ENCODE results near the gene SUPT5H.
"Not testable (repeated sequence)": the region's sequence is repeated elsewhere in the genome, so short reads cannot be mapped to it uniquely, and the experiment has no call there.

Gene SUPT5H

DNA sequence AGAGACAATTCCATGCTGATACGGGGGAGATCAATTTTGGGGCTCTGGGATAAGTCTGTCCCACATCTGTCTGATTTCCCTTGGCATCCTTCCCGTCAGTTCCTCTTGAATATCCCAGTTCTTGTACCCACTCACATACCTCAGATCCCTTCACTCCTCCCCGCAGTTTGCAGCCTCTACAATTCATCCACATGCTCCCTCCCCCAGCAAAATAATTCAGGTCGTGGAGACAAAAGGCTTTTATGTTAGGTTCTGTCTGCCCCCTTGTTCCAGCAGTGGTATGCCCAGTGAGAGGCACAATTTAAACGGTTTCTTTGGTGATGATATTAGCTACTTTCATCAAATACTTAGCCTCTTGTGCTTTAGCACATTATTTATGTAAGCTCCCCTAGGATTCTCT, 19.2 kb upstream of the SUPT5H start:
- no peak for FAIRE-seq

DNA sequence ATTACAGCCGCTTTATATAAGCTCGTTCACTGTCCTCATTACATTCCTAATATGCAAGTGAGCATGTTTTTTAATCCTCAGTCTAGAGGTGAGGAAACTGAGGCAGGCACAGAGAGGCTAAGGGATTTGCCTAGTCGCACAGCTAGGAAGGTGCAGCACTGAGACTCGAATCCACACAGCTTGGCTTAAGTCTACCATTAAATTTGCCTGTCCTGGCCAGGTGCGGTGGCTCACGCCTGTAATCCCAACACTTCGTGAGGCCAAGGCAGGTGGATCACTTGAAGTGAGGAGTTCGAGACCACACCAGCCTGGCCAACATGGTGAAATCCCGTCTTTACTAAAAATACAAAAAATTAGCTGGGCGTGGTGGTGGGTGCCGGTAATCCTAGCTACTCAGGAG, 17.7 kb upstream of the SUPT5H start:
- no peak for FAIRE-seq

DNA sequence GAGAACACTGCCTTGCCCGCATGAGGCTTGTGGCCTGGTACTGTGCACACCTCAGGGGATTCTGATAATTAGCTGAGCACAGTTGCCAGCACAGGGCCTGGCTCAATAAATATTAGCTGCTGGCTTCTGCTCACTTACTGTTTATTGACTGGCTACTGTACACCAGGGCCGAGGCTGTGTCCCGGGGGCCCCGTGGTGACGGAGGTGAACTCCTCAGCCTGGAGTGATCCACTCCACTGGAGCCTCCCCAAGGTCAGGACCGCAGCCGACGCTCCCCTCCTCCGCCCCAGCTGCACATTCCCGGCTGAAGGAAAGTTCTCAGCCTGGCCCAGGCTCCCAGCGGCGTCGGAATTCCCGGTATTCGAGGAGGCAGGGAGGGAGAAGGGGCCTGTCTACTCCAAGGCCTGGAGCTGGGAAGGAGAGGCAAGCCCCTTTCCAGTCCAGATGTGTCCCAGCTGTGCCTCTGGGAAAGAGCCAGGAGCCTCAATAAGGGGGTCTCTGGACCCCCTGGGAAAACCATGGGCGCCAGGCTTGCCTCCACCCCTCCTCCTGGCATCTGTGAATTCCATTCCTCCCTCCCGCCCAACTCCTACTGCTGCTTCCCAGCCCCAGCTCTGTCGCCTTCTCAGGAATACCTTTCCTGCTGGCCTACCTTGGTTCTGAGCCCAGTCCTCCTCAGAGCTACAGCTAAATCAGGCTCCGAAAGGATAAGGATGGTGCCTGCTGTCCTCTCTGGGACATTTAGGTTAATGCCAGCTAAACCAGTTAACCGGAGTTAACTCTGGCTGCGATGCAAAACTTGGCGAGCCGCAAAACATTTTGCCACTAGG, 16.9 kb upstream of the SUPT5H start:
- no peak for FAIRE-seq

DNA sequence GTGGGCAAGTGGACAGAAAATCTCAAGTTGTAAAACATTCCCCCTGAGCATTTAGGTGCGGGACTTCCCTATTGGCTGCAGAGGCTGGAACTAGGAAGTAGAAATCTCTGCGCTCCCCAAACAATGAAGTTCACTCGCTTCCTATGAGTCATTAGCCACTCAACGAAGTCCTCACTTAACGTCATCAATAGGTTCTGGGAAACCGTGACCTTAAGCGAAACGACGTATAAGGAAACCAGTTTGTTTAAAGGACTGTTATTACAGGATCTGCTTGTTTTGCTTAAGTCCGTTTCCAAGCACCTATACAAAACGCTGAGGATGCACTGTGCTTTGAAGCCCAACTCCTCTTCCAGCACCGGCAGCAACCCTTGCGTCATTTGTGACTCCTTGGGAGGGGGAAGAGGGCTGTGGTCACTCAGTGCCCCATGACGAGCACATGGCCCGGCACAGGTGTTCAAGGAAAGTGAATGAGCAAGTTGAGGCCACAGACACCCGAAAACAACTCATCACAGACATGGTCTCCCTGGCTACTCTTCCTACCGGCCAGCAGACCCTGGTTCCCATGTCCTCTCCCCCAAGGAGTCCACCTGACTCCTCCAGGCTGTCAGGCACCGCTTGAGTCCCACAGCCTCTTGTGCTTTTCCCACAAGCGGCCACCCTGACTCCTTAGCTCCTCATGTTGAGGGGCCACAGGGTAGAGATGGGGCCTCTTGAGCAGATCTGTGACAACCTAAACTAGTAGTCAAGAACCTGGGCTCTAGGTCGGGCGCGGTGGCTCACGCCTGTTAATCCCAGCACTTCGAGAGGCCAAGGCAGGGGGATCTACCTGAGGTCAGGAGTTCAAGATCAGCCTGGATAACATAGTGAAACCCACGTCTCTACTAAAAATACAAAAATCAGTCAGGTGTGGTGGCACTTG, 14.4 kb upstream of the SUPT5H start:
- no peak for FAIRE-seq

DNA sequence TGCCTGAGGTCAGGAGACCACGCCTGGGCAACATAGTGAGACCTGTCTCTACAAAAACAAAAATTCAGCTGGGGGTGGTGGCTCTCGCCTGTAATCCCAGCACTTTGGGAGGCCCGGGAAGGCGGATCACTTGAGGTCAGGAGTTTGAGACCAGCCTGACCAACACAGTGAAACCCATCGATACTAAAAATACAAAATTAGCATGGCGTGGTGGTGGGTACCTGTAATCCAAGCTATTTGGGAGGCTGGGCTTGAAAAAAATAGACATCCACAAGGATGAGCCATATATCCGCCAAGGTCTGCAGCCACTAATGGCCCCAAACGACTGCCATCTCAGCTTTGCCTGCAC, 12.7 kb upstream of the SUPT5H start:
- no peak for FAIRE-seq

DNA sequence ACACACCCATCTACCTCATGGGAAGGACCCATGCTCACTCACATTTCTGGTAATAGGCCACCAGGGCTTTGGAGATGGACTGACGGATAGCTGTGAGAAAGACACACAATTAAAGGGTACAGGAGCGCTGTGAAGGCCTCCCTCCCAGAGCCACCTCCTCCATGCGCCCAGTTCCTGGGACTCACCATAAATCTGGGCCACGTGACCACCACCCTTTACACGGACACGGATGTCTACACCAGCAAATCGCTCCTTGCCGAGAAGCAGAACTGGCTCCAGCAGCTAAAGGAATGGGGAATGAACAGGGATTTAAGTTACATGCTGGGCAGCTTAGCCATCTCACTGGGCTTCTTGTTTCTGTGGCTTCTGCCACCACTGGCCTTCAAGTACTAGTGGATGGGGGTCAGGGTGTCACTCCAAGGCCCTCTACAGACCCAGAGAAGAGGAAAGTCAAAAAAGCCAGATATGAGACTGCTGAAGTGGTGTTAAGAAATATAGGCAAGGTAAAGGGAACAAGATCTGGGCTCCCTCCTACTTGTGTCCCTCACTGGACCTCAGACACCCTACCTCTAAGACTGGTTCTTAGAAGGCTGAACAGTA, 11.8 kb upstream of the SUPT5H start:
- FAIRE-seq, result no peak

DNA sequence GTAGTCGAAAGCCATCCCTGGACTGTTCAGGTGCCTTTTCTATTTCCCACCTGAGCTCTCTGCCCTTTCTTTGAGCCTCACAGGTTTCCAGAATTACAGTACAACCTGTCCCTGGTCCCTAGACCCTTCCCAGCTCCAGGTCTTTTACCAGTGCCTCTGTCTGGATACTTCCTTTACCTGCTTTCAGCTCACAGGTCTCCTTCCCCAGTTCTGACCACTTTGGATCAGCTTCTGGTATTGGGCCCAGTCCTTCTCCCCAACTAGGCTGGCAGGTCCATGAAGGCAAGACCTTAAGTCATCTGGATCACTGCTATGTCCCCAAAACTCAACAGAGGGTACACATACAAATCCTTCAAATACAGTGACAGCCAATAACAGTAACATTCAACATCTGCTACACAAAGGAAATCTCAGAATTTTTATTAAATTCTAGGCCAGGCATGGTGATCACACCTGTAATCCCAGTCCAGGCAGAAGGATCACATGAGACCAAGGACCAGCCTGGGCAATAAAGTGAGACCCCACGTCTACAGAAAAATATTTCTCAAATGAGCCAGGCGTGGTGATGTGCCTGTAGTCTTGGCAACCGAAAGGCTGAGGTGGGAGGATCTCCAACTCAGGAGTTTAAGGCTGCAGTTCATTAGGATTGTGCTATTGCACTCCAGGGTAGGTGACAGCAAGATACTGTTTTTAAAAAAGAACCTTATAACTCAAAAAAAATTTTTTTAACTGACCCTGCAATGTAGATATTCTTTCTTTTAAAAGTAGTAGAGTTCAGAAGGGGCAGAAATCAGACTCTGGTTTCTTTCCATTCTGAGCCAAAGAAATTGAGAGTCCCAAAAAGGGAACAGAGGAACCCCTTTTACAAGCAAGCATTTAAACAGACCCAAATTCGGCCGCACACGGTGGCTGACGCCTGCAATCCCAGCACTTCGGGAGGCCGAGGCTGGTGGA, 11.0 kb upstream of the SUPT5H start:
- FAIRE-seq, result no peak

DNA sequence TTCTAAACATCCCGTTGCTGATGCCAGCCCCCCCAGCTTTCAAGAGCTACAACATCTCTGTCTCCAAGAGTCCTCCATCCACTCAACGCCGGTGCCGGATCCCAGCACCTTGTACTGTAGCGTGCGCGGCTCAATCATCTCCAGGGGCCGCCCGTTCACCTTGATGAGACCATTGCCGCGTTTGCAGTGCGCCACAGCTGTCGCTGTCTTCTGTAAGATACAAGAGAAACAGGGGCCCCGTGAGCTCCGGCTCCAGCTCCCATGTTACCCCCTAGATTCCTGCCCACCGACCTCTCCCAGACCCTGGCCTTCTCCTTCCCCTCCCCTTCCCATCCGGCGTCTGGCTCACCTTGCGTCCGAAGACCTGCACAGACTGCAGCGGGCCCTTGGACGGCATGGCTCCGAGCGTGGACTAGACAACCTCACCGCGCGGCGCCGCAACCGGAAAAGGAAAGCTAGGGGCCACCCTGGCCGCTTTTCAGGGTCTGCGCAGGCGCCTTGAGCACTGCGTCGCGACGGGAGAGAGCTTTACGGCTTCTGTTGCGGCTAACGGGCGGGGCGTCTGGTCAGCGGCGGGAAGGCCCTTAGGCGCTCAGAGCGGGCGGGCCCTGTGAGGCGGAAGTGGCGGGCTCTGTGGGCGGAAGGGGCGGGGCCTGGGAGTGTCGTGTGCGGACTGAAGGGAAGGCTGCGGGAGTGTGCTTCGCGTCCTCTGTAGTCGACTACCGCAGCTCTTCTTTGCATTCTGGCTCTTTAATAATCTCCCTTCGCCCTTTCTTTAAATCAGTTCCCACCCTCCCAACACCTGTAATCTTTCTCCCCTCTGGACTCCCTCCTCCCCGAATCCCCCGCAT, 9.7 kb upstream of the SUPT5H start, which contains the start of gene RPS16:
RPS16 (minus strand) TSS at position 451 of the 851 bp plus-strand sequence; CDS start at position 397, 54 bp downstream.
- FAIRE-seq, result no peak

DNA sequence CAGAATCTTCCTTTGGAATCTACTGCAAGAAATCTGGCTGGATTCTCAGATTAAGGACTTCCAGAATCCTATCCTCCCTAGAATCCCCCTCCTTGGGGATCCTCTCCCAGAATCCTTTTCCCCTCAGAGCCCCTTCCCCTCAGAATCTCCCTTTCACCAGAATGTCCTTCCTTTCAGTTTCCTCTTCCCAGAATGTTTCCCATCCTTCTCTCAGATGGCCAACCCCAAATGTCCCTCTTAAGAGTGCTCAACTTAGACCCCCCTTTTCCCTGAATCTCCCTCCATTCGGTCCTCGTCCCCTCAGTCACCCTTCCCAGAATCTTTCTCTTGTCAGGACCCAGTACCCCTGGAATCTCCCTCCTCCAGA, 9.0 kb upstream of the SUPT5H start:
- FAIRE-seq, result no peak

DNA sequence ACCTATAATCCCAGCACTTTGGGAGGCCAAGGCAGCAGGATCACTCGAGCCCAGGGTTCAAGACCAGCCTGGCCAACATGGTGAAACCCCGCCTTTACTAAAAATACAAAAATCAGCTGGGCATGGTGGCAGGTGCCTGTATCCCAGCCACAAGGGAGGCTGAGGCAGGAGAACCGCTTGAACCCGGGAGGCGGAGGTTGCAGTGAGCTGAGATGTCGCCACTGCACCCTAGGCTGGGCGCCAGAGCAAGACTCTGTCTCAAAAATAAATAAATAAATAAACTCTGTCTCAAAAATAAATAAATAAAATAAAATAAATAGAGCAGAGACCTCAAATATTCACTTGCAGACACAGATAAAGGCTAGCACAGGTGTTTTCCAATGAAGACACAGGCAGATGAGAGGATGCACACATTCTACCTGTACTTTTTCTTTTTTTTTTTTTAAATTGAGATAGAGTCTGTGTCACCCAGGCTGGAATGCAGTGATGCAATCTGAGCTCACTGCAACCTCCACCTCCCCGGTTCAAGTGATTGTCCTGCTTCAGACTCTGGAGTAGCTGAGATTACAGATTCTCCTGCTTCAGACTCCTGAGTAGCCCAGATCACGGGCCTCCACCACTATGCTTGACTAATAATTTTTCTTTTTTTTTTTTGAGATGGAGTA, 7.0 kb upstream of the SUPT5H start:
- no peak for FAIRE-seq

DNA sequence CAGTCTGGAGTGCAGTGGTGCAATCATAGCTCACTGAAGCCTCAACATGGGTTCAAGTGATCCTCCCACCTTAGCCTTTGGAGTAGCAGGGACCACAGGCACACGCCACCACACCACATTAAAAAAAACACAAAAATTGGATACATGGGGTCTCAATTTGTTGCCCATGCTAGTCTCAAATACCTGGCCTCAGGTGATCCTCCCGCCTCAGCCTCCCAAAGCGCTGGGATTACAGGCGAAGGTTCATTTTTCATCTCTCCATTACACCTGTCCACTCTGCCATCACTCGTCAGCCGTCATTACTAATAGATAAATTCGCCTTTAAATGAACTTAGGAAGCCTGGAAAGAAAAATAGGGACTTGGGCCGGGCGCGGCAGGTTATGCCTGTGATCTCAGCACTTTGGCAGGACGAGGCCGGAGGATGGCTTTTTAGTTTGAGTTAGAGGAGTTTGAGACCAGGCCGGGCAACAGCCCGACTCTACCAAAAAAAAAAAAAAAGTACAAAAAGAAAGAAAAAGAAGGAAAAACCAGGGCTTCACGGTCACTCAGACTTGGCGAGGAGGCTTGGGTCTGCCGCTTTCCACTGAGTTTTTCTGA, 685 bp upstream of the SUPT5H start:
- no peak for FAIRE-seq

DNA sequence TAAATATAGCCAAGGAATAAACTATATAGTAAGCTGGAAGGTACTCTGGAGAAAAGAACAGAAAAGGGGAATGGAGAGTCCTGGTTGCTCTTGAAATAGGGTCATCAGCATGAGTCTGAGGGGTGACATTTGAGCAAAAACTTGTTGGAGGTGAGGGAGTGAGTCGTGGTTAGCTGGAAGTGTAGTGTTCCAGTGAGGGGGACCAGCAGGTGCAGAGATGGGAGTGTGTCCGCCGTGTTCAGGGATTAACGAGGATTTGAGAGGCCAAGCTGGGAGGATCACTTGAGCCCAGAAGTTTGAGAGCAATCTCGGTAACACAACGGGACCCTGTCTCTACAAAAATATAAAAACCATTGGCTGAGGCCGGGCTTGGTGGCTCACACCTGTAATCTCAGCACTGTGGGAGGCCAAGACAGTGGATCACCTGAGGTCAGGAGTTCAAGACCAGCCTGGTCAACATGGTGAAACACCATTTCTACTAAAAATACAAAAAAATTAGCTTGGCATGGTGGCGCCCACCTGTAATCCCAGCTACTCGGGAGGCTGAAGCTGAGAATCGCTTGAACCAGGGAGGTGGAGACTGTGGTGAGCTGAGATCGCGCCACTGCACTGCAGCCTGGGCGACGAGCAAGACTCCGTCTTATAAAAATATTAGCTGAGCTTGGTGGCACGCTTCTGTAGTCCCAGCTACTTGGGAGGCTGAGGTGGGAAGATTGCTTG, 1.1 kb downstream of the SUPT5H start:
- no peak for FAIRE-seq

DNA sequence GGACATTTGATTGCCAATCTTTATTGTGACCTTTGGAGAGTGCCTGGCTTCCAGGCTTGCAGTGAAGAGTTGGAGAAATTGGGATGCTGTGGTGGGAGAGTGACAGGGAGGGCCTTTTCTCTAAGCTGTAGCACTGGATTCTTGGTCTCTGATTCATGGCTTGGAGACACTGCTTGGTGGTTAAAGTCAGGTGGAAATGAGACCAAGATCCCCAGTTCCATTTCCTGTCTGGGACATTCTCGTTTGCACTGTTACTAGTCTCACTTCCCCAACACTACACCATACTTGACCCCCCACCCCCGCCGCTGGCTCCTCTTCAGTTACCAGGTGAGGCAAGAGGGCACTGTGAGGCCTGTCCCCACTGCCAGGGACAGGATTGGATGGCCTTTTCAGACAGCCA, 2.9 kb downstream of the SUPT5H start:
- FAIRE-seq, result no peak

DNA sequence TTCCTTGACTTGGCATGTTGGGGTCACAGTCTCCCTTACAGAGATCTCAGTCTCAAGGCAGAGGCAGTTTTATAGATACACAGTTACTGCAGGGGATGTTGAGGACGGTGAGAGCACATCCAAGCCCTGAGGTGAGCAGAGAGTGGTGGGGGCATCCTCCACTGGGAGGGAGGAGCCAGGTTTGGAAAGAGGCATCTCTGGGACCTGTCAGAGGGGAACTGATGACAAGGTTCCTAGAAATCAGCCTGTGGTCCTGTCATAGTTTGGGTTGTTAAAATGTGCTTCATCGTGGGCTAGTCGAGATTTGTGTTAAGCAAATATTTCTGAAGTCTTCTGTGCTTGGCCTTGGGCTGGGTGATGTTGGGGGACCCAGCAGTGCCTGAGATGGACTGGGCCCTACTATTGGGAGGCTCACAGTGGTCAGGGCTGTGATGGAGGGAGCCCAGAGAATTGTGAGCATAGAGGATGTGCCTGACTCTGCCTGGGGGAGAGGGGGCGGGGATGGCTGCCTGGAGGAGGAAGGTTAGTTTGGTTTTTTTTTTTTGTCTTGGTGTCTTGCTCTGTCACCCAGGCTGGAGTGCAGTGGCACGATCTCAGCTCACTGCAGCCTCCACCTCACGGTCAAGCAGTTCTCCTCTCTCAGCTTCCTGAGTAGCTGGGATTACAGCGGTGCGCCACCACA, 3.9 kb downstream of the SUPT5H start:
- no peak for FAIRE-seq

DNA sequence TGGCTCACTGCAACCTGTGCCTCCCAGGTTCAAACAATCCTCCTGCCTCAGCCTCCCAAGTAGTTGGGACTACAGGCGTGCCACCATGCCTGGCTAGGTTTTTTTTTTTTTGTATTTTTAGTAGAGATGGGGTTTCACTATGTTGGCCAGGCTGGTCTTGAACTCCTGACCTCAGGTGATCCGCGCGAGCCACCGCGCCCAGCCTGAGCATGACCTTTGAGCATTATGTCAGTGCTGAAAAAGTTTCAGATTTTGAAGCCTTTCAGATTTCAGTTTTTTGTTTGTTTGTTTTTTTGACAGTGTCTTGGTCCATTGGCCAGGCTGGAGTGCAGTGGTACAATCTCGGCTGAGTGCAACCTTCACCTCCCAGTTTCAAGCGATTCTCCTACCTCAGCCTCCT, 5.9 kb downstream of the SUPT5H start:
- not testable (repeated sequence) for FAIRE-seq

DNA sequence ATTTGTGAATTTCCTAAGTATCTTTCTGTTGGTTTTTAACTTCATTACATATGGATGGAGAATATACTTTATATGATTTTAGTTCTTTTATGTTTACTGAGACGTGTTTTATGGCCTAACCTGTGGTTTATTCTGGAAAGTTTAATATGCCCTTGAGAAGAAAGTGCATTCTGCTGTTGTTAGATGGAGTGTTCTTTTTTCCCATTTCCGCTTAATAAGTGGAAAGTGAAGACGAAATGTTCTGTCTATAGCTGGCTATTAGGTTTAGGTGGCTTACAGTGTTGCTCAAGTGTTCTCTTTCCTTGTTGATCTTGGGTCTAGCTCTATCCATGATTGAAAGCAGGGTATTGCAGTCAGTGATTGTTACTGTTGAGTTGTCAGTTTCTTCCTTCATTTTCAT, 18.0 kb downstream of the SUPT5H start:
- FAIRE-seq, result no peak

DNA sequence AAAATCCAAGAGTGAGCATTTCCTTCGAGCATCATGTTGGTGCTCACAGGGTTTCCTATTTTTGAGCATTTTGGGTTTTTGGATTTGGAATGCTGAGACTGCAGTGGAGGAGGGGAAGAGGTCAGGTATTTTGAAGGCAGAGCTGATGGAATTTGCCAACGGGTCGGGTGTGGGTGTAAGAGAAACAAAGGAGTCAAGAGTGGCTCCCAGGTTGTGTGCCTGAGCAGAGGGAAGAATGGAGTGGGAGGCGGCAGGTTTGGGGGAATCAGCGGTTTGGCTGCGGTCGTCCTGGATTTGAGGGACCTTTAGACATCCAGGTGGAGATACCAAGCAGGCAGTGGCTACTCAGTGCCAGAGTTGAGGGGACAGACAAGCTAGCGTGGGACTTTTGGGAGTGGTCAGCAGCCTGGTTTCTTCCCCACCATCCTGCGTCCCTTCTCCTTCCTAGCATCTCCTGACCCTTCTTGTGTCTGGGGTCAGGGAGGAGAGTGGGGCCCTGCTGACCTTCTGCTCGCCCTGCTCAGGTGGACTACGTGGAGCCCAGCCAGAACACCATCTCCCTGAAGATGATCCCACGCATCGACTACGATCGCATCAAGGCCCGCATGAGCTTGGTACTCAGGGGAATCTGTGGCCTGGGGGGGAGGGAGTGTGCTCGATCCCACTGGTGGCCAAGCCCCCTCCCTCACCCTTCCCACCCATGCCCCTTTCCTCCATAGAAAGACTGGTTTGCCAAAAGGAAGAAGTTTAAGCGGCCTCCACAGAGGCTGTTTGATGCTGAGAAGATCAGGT, 20.8 kb downstream of the SUPT5H start:
- FAIRE-seq, result no peak

DNA sequence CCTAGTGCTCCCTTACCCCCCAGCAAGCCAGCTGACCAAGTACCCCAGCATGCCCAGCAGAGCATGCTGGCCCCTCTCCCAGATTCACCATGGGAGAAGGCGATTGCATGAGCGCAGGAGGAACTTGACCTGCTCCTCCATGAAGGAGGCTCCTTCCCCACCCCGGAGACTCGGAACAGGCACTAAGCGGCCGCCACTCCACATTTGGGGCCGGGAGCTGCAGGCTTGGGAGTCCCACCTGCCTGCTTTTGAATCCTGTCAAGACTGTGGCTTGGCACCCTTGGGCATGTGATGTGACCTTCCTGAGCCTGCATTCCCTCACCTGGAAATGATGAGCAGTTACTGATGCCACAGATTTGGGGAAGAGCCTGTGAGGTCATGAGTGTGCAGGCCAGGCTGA, 22.6 kb downstream of the SUPT5H start:
- no peak for FAIRE-seq

Data from colon (tissue), 2 donors.